SK-N-SH treated with all-trans-retinoic acid at 6 μM for 48 hours (cell line): Measurements from ENCODE around the gene FOXO4.

Experiments
- ATAC-seq: fragments of 200-7000 bp; cut with Tn5 transposase; 3 replicates; pipeline ENCODE4 v1.9.1; 2020; ENCODE audit warnings: mild to moderate bottlenecking, moderate library complexity
- ARNTL ChIP-seq: fragments of 450-650 bp; formaldehyde crosslinking; IDR thresholded peaks from 2 replicates; pipeline ENCODE4 v1.5.0; 2020; ENCODE audit warnings: low read depth, mild to moderate bottlenecking, moderate library complexity, borderline replicate concordance
- BACH2 ChIP-seq: fragments of 250-450 bp; sonication (Bioruptor Pico); IDR thresholded peaks from 2 replicates; pipeline ENCODE4 v1.9.0; 2021; ENCODE audit warnings: mild to moderate bottlenecking, borderline replicate concordance
- CREB5 ChIP-seq: fragments of 250-450 bp; sonication (Bioruptor Pico); IDR thresholded peaks from 2 replicates; pipeline ENCODE4 v1.5.1; 2020; ENCODE audit warnings: low read depth, mild to moderate bottlenecking, moderate library complexity
- CSRNP3 ChIP-seq: fragments of 250-450 bp; sonication (Bioruptor Pico); IDR thresholded peaks from 2 replicates; pipeline ENCODE4 v1.5.1; 2021; ENCODE audit warnings: mild to moderate bottlenecking, moderate library complexity
- ESRRG ChIP-seq: fragments of 250-450 bp; sonication (Bioruptor Pico); IDR thresholded peaks from 2 replicates; pipeline ENCODE4 v1.6.1; 2021; ENCODE audit warnings: mild to moderate bottlenecking
- ISL1 ChIP-seq: fragments of 250-450 bp; sonication (Bioruptor Pico); IDR thresholded peaks from 2 replicates; pipeline ENCODE4 v2.1.2; 2022; ENCODE audit warnings: mild to moderate bottlenecking, moderate library complexity
- OSR1 ChIP-seq: fragments of 250-450 bp; sonication (Bioruptor Pico); IDR thresholded peaks from 2 replicates; pipeline ENCODE4 v1.8.0; 2022; ENCODE audit warnings: moderate library complexity, mild to moderate bottlenecking, inconsistent platforms
- PATZ1 ChIP-seq: fragments of 250-450 bp; sonication (Bioruptor Pico); IDR thresholded peaks from 2 replicates; pipeline ENCODE4 v1.8.0; 2020; ENCODE audit warnings: mild to moderate bottlenecking, moderate library complexity, borderline replicate concordance
- POU6F1 ChIP-seq: fragments of 250-450 bp; sonication (Bioruptor Pico); IDR thresholded peaks from 2 replicates; pipeline ENCODE4 v1.8.0; 2021; ENCODE audit warnings: low read depth, mild to moderate bottlenecking, moderate library complexity, borderline replicate concordance
- PPARA ChIP-seq: fragments of 250-450 bp; sonication (Bioruptor Pico); IDR thresholded peaks from 2 replicates; pipeline ENCODE4 v1.5.0; 2020; ENCODE audit warnings: mild to moderate bottlenecking, borderline replicate concordance
- RARB ChIP-seq: fragments of 250-450 bp; sonication (Bioruptor Pico); IDR thresholded peaks from 2 replicates; pipeline ENCODE4 v1.8.0; 2021; ENCODE audit warnings: mild to moderate bottlenecking, moderate library complexity
- SNAI2 ChIP-seq: fragments of 250-450 bp; sonication (Bioruptor Pico); IDR thresholded peaks from 2 replicates; pipeline ENCODE4 v1.5.0; 2020; ENCODE audit warnings: mild to moderate bottlenecking, moderate library complexity
- TCF4 ChIP-seq: fragments of 250-450 bp; sonication (Bioruptor Pico); IDR thresholded peaks from 2 replicates; pipeline ENCODE4 v1.8.0; 2021; ENCODE audit warnings: mild to moderate bottlenecking, moderate library complexity, borderline replicate concordance
- TOX ChIP-seq: fragments of 250-450 bp; sonication (Bioruptor Pico); IDR thresholded peaks from 2 replicates; pipeline ENCODE4 v1.8.0; 2021; ENCODE audit warnings: mild to moderate bottlenecking, moderate library complexity, borderline replicate concordance
- TSHZ2 ChIP-seq: fragments of 250-450 bp; sonication (Bioruptor Pico); IDR thresholded peaks from 2 replicates; pipeline ENCODE4 v1.5.0; 2020; ENCODE audit warnings: mild to moderate bottlenecking, moderate library complexity
- ZC3H10 ChIP-seq: fragments of 250-450 bp; sonication (Bioruptor Pico); IDR thresholded peaks from 2 replicates; pipeline ENCODE4 v1.5.1; 2021; ENCODE audit warnings: mild to moderate bottlenecking, moderate library complexity
- ZFP3 ChIP-seq: fragments of 250-450 bp; sonication (Bioruptor Pico); IDR thresholded peaks from 2 replicates; pipeline ENCODE4 v1.5.0; 2020; ENCODE audit warnings: mild to moderate bottlenecking, moderate library complexity
- ZNF565 ChIP-seq: fragments of 450-650 bp; formaldehyde crosslinking; conservative IDR thresholded peaks from 2 replicates; pipeline ENCODE4 v1.5.0; 2020; ENCODE audit warnings: low read depth, mild to moderate bottlenecking, moderate library complexity
- ZNF70 ChIP-seq: fragments of 450-650 bp; formaldehyde crosslinking; IDR thresholded peaks from 2 replicates; pipeline ENCODE4 v1.5.0; 2020; ENCODE audit warnings: mild to moderate bottlenecking, moderate library complexity
- ZNF8 ChIP-seq: fragments of 450-650 bp; formaldehyde crosslinking; IDR thresholded peaks from 2 replicates; pipeline ENCODE4 v1.5.0; 2020; ENCODE audit warnings: mild to moderate bottlenecking, moderate library complexity

The FOXO4 gene

GRCh38 chrX:71056867-71057266 lies 38.8 kb upstream of the FOXO4 start:
- no peak for ATAC-seq
- TF ChIP-seq CREB5 (CRISPR knock-in tag) = no peak
- no peak for TF ChIP-seq ESRRG (CRISPR knock-in tag)
- TF ChIP-seq ARNTL (CRISPR knock-in tag) = no peak
- no peak for TF ChIP-seq POU6F1 (CRISPR knock-in tag)

- TF ChIP-seq TSHZ2 (no peak), ARNTL (CRISPR knock-in tag) (no peak), POU6F1 (CRISPR knock-in tag) (no peak), ZNF8 (no peak), ZNF565 (no peak), CREB5 (CRISPR knock-in tag) (no peak), OSR1 (CRISPR knock-in tag) (no peak), ISL1 (CRISPR knock-in tag) (no peak), ZC3H10 (CRISPR knock-in tag) (no peak), SNAI2 (CRISPR knock-in tag) (no peak), PPARA (no peak), ZFP3 (CRISPR knock-in tag) (no peak), ZNF70 (no peak), ESRRG (CRISPR knock-in tag) (no peak), CSRNP3 (no peak), BACH2 (CRISPR knock-in tag) (no peak), TOX (no peak), TCF4 (CRISPR knock-in tag) (no peak), RARB (CRISPR knock-in tag) (no peak), PATZ1 (CRISPR knock-in tag) (no peak)
- TF ChIP-seq, all 23 proteins: peak for 0
- no peak for ATAC-seq
These were observed 37.7 kb upstream of the FOXO4 start for GRCh38 chrX:71057848-71058530.
